ENCODE results near the gene NDUFB11. TPM values are rescaled to one million over a fixed set of nuclear protein-coding genes. Genes with fewer than 3 reads are reported as not detected.
A peak's percentile ranks its signal among the peaks of the same experiment; 100 is the strongest.

NDUFB11 gene
- total and polyA plus RNA-seq, 3 experiments from 2014 or later: 93.5 to 169 (median 95.0) TPM

GRCh38 chrX:47172971-47173792 lies 28.7 kb upstream of the NDUFB11 start:
- peaks cover 0 to 80% (median 0%) of the 10 kb centered on the region in 3 donors for H3K36me3 Mint-ChIP-seq
- Histone ChIP-seq H3K4me3 (ENCODE audit: low read length) (no peak overlapping the region), H3K36me3 (ENCODE audit: insufficient read depth, low read length) (peaks cover 16% of the 10 kb centered on the region), H3K9me3 (ENCODE audit: low read length) (no peaks in the 10 kb centered on the region), H3K4me1 (ENCODE audit: insufficient read depth, low read length) (no peaks in the 10 kb centered on the region), H3K27me3 (ENCODE audit: insufficient read depth, low read length, poor library complexity, severe bottlenecking) (no peaks in the 10 kb centered on the region), H3K27ac (ENCODE audit: low read depth, low read length) (no peak overlapping the region)
- H3K27me3 Mint-ChIP-seq: peaks cover 0 to 11% of the 10 kb centered on the region in 2 donors
- ChIA-PET CTCF (no interaction called here), POLR2A (no interaction called here)
- no peak for DNase-seq
- peak overlapping the region in 1 of 8 donors; percentile 19 for H3K27ac Mint-ChIP-seq
- no peaks in the 10 kb centered on the region for H3K9me3 Mint-ChIP-seq
- H3K4me3 Mint-ChIP-seq: peak overlapping the region in 1 of 7 donors; percentile 41
- peaks cover 0 to 5% (median 1%) of the 10 kb centered on the region in 3 donors for H3K4me1 Mint-ChIP-seq

- H3K9me3 Mint-ChIP-seq: no peaks in the 10 kb centered on the region
- ChIA-PET CTCF (no interaction called here), POLR2A (no interaction called here)
- no peak overlapping the region for H3K4me3 Mint-ChIP-seq
- H3K27ac Mint-ChIP-seq: peak overlapping the region in 1 of 8 donors; percentile 3
- H3K4me3 ChIP-seq (ENCODE audit: low read length): no peak overlapping the region
- peaks cover 0 to 11% of the 10 kb centered on the region in 2 donors for H3K27me3 Mint-ChIP-seq
- DNase-seq: no peak
- H3K36me3 ChIP-seq (ENCODE audit: insufficient read depth, low read length): peaks cover 16% of the 10 kb centered on the region
- peaks cover 0 to 74% (median 0%) of the 10 kb centered on the region in 3 donors for H3K36me3 Mint-ChIP-seq
- H3K4me1 ChIP-seq (ENCODE audit: insufficient read depth, low read length): no peaks in the 10 kb centered on the region
- H3K27me3 ChIP-seq (ENCODE audit: insufficient read depth, low read length, poor library complexity, severe bottlenecking): no peaks in the 10 kb centered on the region
- no peaks in the 10 kb centered on the region for H3K9me3 ChIP-seq (ENCODE audit: low read length)
- H3K4me1 Mint-ChIP-seq: peaks cover 0 to 9% (median 1%) of the 10 kb centered on the region in 3 donors
- no peak overlapping the region for H3K27ac ChIP-seq (ENCODE audit: low read depth, low read length)
Measured at GRCh38 chrX:47172549-47172948, 28.0 kb upstream of the NDUFB11 start.

DNA sequence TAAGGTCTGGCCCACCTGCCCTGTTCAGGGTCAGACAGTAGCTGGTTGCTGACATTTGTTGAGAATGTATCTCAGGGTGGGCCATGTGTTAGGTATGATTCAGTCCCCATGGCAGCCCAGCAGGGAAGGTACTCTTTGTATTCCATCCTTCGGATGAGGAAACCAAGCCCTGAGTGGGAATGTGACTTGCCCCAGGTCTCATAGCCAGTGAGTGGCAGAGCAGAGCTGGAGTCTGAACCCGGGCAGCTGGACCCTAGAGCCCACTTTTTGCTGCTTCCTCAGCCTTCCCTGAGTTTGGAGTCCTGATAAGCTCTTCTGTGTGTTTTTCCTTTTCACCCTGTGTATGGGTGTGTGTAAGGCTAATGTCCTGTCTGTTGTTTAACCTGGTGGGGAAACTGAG lies 27.5 kb upstream of the NDUFB11 start:
- peaks cover 0 to 9% (median 1%) of the 10 kb centered on the region in 3 donors for H3K4me1 Mint-ChIP-seq
- Histone ChIP-seq H3K4me3 (ENCODE audit: low read length) (no peak overlapping the region), H3K27ac (ENCODE audit: low read depth, low read length) (no peak overlapping the region), H3K27me3 (ENCODE audit: insufficient read depth, low read length, poor library complexity, severe bottlenecking) (no peaks in the 10 kb centered on the region), H3K36me3 (ENCODE audit: insufficient read depth, low read length) (peaks cover 16% of the 10 kb centered on the region), H3K4me1 (ENCODE audit: insufficient read depth, low read length) (no peaks in the 10 kb centered on the region), H3K9me3 (ENCODE audit: low read length) (no peaks in the 10 kb centered on the region)
- H3K27me3 Mint-ChIP-seq: peaks cover 0 to 10% of the 10 kb centered on the region in 2 donors
- no peaks in the 10 kb centered on the region for H3K9me3 Mint-ChIP-seq
- ChIA-PET POLR2A (no interaction called here), CTCF (no interaction called here)
- no peak overlapping the region for H3K4me3 Mint-ChIP-seq
- peaks cover 0 to 69% (median 0%) of the 10 kb centered on the region in 3 donors for H3K36me3 Mint-ChIP-seq
- no peak for DNase-seq
- no peak overlapping the region for H3K27ac Mint-ChIP-seq

- Mint-ChIP-seq H3K4me3 (no peak overlapping the region), H3K27me3 (peaks cover 0 to 7% of the 10 kb centered on the region in 2 donors), H3K9me3 (no peaks in the 10 kb centered on the region), H3K36me3 (peaks cover 0 to 61% (median 0%) of the 10 kb centered on the region in 3 donors), H3K4me1 (peaks cover 0 to 9% (median 1%) of the 10 kb centered on the region in 3 donors), H3K27ac (no peak overlapping the region)
- no peaks in the 10 kb centered on the region for H3K9me3 ChIP-seq (ENCODE audit: low read length)
- ChIA-PET CTCF (no interaction called here), POLR2A (no interaction called here)
- no peak overlapping the region for H3K4me3 ChIP-seq (ENCODE audit: low read length)
- H3K27ac ChIP-seq (ENCODE audit: low read depth, low read length): no peak overlapping the region
- peaks cover 16% of the 10 kb centered on the region for H3K36me3 ChIP-seq (ENCODE audit: insufficient read depth, low read length)
- H3K27me3 ChIP-seq (ENCODE audit: insufficient read depth, low read length, poor library complexity, severe bottlenecking): no peaks in the 10 kb centered on the region
- no peak for DNase-seq
- H3K4me1 ChIP-seq (ENCODE audit: insufficient read depth, low read length): no peaks in the 10 kb centered on the region
Measured at GRCh38 chrX:47170861-47171692, 26.6 kb upstream of the NDUFB11 start.

DNA sequence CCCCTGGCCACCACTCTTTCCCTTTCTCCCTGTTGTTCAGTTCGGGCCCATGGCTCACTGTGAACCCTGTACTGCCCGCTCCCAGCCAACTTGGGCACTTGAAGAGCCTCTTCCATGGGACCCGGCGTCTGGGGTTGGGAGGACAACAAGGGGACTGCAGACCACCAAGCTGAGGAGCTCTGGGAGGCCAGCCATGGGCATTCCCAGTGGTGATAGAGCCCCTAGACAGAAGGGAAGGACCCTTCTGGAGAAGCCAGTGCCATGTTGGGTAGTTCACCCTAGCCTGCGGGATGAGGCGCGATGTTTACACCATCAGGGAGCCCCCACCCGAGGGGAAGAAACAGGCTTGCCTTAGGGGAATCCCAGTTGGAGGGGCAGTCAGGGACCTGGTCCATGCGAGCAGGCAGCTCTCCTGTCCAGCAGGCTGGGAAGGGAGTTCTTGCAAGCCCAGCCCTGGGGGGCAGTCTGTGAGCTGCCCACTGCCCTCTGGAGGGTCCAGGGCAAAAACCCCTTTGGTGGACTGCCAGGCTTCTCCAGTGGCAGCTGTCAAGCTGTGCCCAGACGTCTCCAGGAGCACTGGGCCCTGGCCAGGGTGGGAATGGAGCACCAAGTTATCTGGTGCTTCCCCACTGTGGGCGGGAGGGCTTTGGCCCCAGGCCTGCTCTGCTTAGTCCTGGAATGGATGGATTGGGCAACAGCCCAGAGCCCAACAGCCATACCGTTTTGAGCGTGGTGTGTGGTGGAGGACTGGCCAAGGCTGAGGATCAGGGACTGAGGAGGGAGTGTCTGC lies 25.4 kb upstream of the NDUFB11 start:
- Mint-ChIP-seq H3K27me3 (peaks cover 0 to 7% of the 10 kb centered on the region in 2 donors), H3K36me3 (peaks cover 0 to 56% (median 0%) of the 10 kb centered on the region in 3 donors), H3K9me3 (no peaks in the 10 kb centered on the region), H3K27ac (peak overlapping the region in 2 of 8 donors; percentile 78 to 93), H3K4me3 (no peak overlapping the region), H3K4me1 (peaks cover 0 to 10% (median 1%) of the 10 kb centered on the region in 3 donors)
- Histone ChIP-seq H3K27ac (ENCODE audit: low read depth, low read length) (no peak overlapping the region), H3K9me3 (ENCODE audit: low read length) (no peaks in the 10 kb centered on the region), H3K36me3 (ENCODE audit: insufficient read depth, low read length) (peaks cover 9% of the 10 kb centered on the region), H3K27me3 (ENCODE audit: insufficient read depth, low read length, poor library complexity, severe bottlenecking) (no peaks in the 10 kb centered on the region), H3K4me1 (ENCODE audit: insufficient read depth, low read length) (no peaks in the 10 kb centered on the region), H3K4me3 (ENCODE audit: low read length) (no peak overlapping the region)
- DNase-seq: no peak
- POLR2A ChIA-PET: no interaction called here
- CTCF ChIA-PET: no interaction called here

- H3K36me3 ChIP-seq (ENCODE audit: insufficient read depth, low read length): peaks cover 8% of the 10 kb centered on the region
- no peaks in the 10 kb centered on the region for H3K9me3 Mint-ChIP-seq
- H3K27me3 Mint-ChIP-seq: peaks cover 0 to 7% of the 10 kb centered on the region in 2 donors
- H3K4me3 ChIP-seq (ENCODE audit: low read length): no peak overlapping the region
- ChIA-PET CTCF (no interaction called here), POLR2A (no interaction called here)
- DNase-seq: no peak
- peaks cover 0 to 55% (median 0%) of the 10 kb centered on the region in 3 donors for H3K36me3 Mint-ChIP-seq
- H3K27ac ChIP-seq (ENCODE audit: low read depth, low read length): no peak overlapping the region
- H3K27me3 ChIP-seq (ENCODE audit: insufficient read depth, low read length, poor library complexity, severe bottlenecking): no peaks in the 10 kb centered on the region
- no peak overlapping the region for H3K27ac Mint-ChIP-seq
- no peaks in the 10 kb centered on the region for H3K4me1 ChIP-seq (ENCODE audit: insufficient read depth, low read length)
- peaks cover 0 to 14% (median 1%) of the 10 kb centered on the region in 3 donors for H3K4me1 Mint-ChIP-seq
- H3K4me3 Mint-ChIP-seq: no peak overlapping the region
- no peaks in the 10 kb centered on the region for H3K9me3 ChIP-seq (ENCODE audit: low read length)
Measured at GRCh38 chrX:47169273-47169672, 24.8 kb upstream of the NDUFB11 start.

DNA sequence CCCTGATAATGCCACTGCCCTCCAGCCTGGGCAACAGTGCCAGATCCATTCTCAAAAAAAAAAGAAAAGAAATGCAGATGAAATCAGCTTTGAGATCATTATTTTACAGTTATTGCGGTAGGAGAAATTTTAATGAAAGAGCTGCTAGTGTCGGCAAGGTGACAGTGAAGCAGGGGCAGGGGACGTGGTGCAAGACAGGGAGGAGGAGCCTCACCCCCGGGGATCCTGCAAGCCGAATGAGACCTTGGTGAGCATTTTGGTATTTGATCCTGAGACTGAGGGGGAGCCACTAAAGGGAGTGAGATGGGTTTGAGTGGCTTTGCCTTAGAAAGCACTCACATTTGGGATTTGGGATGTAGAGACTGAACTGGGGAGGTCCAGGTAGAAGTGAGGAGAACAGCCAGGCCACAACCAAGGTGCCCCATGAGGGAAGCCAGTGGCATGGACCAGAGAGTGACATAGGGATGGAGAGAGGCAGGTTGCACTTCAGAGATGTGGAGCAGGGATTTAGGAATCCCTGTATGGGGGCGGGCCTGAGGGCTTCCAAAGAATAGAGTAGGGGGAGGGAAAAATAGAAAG lies 24.1 kb upstream of the NDUFB11 start:
- Mint-ChIP-seq H3K4me3 (no peak overlapping the region), H3K36me3 (peaks cover 0 to 50% (median 0%) of the 10 kb centered on the region in 3 donors), H3K27me3 (peaks cover 0 to 7% of the 10 kb centered on the region in 2 donors), H3K9me3 (no peaks in the 10 kb centered on the region), H3K27ac (peak overlapping the region in 1 of 8 donors; percentile 35), H3K4me1 (peaks cover 0 to 14% (median 1%) of the 10 kb centered on the region in 3 donors)
- Histone ChIP-seq H3K36me3 (ENCODE audit: insufficient read depth, low read length) (peaks cover 8% of the 10 kb centered on the region), H3K4me3 (ENCODE audit: low read length) (no peak overlapping the region), H3K27me3 (ENCODE audit: insufficient read depth, low read length, poor library complexity, severe bottlenecking) (no peaks in the 10 kb centered on the region), H3K4me1 (ENCODE audit: insufficient read depth, low read length) (no peaks in the 10 kb centered on the region), H3K27ac (ENCODE audit: low read depth, low read length) (no peak overlapping the region), H3K9me3 (ENCODE audit: low read length) (no peaks in the 10 kb centered on the region)
- CTCF ChIA-PET: no interaction called here
- no peak for DNase-seq
- POLR2A ChIA-PET: no interaction called here
